Skeletal muscle tissue (tissue), 4 donors: ENCODE results near the gene HAND2. TPM values are rescaled to one million over a fixed set of nuclear protein-coding genes. Genes with fewer than 3 reads are reported as not detected.

Experiments used
- H3K27ac ChIP-seq: one replicate; pipeline ENCODE4 v1.7.0; 2013; ENCODE audit warnings: mild to moderate bottlenecking, low read depth, low read length, inconsistent platforms
- H3K27me3 ChIP-seq, 3 donors: one replicate each; pipeline ENCODE4 v1.7.0; 2013; ENCODE audit warnings: low read length in 3 of 3; ENCODE audit not compliant: control insufficient read depth in 3 of 3, insufficient read depth in 3 of 3
- H3K36me3 ChIP-seq, 3 donors: one replicate each; pipeline ENCODE4 v1.7.0; 2013; ENCODE audit warnings: low read length in 3 of 3; ENCODE audit not compliant: control insufficient read depth in 3 of 3, insufficient read depth in 3 of 3
- H3K4me1 ChIP-seq, 3 donors: one replicate each; pipeline ENCODE4 v1.7.0; 2013; ENCODE audit warnings: low read length in 3 of 3, mild to moderate bottlenecking in 3 of 3; ENCODE audit not compliant: control insufficient read depth in 3 of 3, insufficient read depth in 3 of 3
- H3K4me3 ChIP-seq, 3 donors: one replicate each; pipeline ENCODE4 v1.7.0; 2013; ENCODE audit warnings: low read length in 3 of 3
- H3K9ac ChIP-seq, 3 donors: one replicate each; pipeline ENCODE4 v1.7.0; 2013; ENCODE audit warnings: low read length in 3 of 3, mild to moderate bottlenecking in 3 of 3, moderate library complexity in 2 of 3, low read depth in 1 of 3
- H3K9me3 ChIP-seq, 3 donors: one replicate each; pipeline ENCODE4 v1.7.0; 2013; ENCODE audit warnings: low read length in 3 of 3; ENCODE audit not compliant: control insufficient read depth in 3 of 3
- total RNA-seq: library from RNA; depleted of rRNA; stranded (reverse); fragments of >200 nt; gene quantifications from one replicate; pipeline ENCODE4 v1.2.3, GENCODE V29; 2014
- donor health status: Osteomylitis.

HAND2 gene
- total RNA-seq = 1.0 TPM

DNA sequence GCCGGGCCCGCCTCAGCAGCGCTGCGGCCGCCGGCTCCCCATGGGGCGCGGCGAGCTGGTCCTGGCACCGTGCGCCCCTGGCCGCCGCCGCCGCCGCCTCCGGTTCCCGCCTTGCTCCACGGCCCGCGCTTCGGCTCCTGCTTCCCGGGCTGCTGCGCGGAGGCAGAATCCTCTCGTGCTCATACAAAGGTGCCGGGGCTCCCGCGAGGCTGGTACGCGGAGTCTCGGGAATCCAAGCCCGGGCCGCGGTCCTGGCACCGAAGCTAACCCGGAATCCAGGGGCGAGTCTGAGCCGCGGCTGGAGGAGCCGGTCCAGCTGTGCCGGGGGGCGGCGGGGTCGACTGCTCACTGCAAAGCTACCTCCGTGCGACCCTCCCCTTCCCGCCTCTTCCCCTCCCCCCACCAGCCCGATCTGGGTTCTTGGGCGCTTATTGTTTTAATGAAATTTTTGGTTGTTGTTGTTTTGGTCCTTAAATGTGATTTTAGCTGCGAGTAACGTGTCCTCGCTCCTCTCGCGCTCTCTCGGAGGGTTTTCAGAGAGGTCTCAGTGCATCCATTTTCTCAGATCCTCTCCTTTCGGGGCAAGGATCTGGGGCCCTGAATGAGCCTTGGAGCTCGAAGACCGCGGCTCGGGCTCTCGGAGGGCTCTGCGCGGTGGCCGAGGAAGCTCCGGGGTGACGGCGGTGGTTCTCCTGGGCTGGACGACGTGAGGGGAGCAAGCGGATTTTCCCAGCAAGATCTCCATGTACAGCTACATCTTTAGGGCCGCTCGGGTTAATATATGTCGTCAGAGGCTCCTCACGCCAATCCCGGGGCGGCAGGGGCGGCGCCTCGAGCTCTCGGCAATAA lies at the start of gene HAND2:
Gene HAND2, minus strand, starts transcription at position 753 of the 849 bp plus-strand sequence. CDS start 940 bp downstream, outside the sequence.
- peaks cover 8 to 11% (median 10%) of the 10 kb centered on the region in 3 donors for H3K4me1 ChIP-seq
- peak within 1 kb of the TSS; percentile 40 for H3K27ac ChIP-seq
- peak within 1 kb of the TSS; percentile 50 to 65 (median 51) for H3K9ac ChIP-seq
- peak within 1 kb of the TSS; percentile 58 to 70 (median 65) for H3K4me3 ChIP-seq
- H3K27me3 ChIP-seq = peaks cover 70 to 80% (median 76%) of the 10 kb centered on the region in 3 donors
- peaks cover 0 to 7% (median 3%) of the 10 kb centered on the region in 3 donors for H3K9me3 ChIP-seq
- H3K36me3 ChIP-seq = no peaks in the 10 kb centered on the region

- Histone ChIP-seq H3K9me3 (no peaks in the 10 kb centered on the region), H3K27ac (no peak overlapping the region), H3K27me3 (peaks cover 0 to 6% (median 0%) of the 10 kb centered on the region in 3 donors)
Measured at GRCh38 chr4:173578956-173579355, 48.9 kb upstream of the HAND2 start.

GRCh38 chr4:173577963-173578362 lies 47.9 kb upstream of the HAND2 start:
- Histone ChIP-seq H3K27ac (no peak overlapping the region), H3K9me3 (no peaks in the 10 kb centered on the region), H3K36me3 (no peaks in the 10 kb centered on the region), H3K4me1 (no peaks in the 10 kb centered on the region), H3K9ac (no peak overlapping the region), H3K4me3 (no peak overlapping the region), H3K27me3 (peaks cover 0 to 6% (median 0%) of the 10 kb centered on the region in 3 donors)

More at GRCh38 chr4:173578956-173579355, 48.9 kb upstream of the HAND2 start:
- Histone ChIP-seq H3K36me3 (no peaks in the 10 kb centered on the region), H3K4me1 (no peaks in the 10 kb centered on the region), H3K4me3 (no peak overlapping the region), H3K9ac (no peak overlapping the region)

GRCh38 chr4:173575482-173576152 lies 45.6 kb upstream of the HAND2 start:
- H3K9me3 ChIP-seq = no peaks in the 10 kb centered on the region
- no peak overlapping the region for H3K27ac ChIP-seq
- no peak overlapping the region for H3K4me3 ChIP-seq
- H3K9ac ChIP-seq = no peak overlapping the region
- H3K4me1 ChIP-seq = no peaks in the 10 kb centered on the region
- H3K36me3 ChIP-seq = no peaks in the 10 kb centered on the region
- peaks cover 0 to 3% (median 0%) of the 10 kb centered on the region in 3 donors for H3K27me3 ChIP-seq

- Histone ChIP-seq H3K27ac (no peak overlapping the region), H3K36me3 (no peaks in the 10 kb centered on the region), H3K9ac (no peak overlapping the region), H3K4me1 (no peaks in the 10 kb centered on the region), H3K27me3 (peaks cover 0 to 3% (median 3%) of the 10 kb centered on the region in 3 donors), H3K9me3 (no peaks in the 10 kb centered on the region), H3K4me3 (no peak overlapping the region)
Measured at GRCh38 chr4:173573725-173574124, 43.7 kb upstream of the HAND2 start.

GRCh38 chr4:173573286-173573685 lies 43.3 kb upstream of the HAND2 start:
- no peak overlapping the region for H3K9ac ChIP-seq
- no peaks in the 10 kb centered on the region for H3K9me3 ChIP-seq
- no peak overlapping the region for H3K4me3 ChIP-seq
- no peaks in the 10 kb centered on the region for H3K4me1 ChIP-seq
- H3K36me3 ChIP-seq = no peaks in the 10 kb centered on the region
- H3K27ac ChIP-seq = no peak overlapping the region
- H3K27me3 ChIP-seq = peaks cover 0 to 3% (median 3%) of the 10 kb centered on the region in 3 donors

DNA sequence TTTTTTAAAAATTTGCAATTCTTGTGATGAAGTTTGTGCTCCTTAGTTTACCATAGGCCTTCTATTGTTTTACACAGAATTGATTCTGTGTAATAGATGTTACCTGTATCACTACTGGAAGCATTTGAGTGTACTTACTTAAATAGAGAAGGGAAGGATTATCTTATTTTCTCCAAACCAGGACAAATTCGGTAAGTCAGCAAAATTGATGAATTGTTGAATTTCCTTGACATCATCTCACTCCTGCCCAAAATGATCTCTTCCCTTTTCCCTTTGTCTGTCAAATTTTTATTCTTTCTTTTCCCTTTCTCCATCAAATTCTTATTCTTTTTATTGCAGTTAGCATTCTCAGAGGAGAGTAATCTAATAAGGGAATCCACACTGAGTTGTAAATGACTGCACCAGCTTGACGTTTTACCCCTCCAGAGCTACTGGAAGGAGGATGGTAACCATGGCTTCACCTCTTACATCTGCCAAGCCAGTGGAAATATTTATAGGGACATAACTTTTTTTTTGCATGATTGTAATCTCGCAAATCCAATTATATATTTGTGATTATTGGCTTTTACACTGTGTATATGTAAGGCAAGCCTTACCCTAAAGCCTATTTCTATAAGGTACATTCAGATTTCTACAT lies 42.6 kb upstream of the HAND2 start:
- peaks cover 0 to 3% (median 1%) of the 10 kb centered on the region in 3 donors for H3K27me3 ChIP-seq
- H3K4me3 ChIP-seq = no peak overlapping the region
- H3K9me3 ChIP-seq = no peaks in the 10 kb centered on the region
- H3K27ac ChIP-seq = no peak overlapping the region
- H3K36me3 ChIP-seq = no peaks in the 10 kb centered on the region
- no peaks in the 10 kb centered on the region for H3K4me1 ChIP-seq
- H3K9ac ChIP-seq = no peak overlapping the region

GRCh38 chr4:173571620-173572019 lies 41.6 kb upstream of the HAND2 start:
- no peaks in the 10 kb centered on the region for H3K4me1 ChIP-seq
- no peaks in the 10 kb centered on the region for H3K9me3 ChIP-seq
- no peak overlapping the region for H3K9ac ChIP-seq
- H3K36me3 ChIP-seq = no peaks in the 10 kb centered on the region
- H3K27me3 ChIP-seq = peaks cover 0 to 3% (median 0%) of the 10 kb centered on the region in 3 donors
- no peak overlapping the region for H3K4me3 ChIP-seq
- no peak overlapping the region for H3K27ac ChIP-seq

GRCh38 chr4:173565281-173565680 lies 35.3 kb upstream of the HAND2 start:
- Histone ChIP-seq H3K9me3 (no peaks in the 10 kb centered on the region), H3K4me3 (no peak overlapping the region), H3K9ac (no peak overlapping the region), H3K27ac (no peak overlapping the region), H3K36me3 (no peaks in the 10 kb centered on the region), H3K4me1 (no peaks in the 10 kb centered on the region), H3K27me3 (peaks cover 0 to 3% (median 0%) of the 10 kb centered on the region in 3 donors)
